ENCODE measurements around the gene CAPN10.

Gene CAPN10

DNA sequence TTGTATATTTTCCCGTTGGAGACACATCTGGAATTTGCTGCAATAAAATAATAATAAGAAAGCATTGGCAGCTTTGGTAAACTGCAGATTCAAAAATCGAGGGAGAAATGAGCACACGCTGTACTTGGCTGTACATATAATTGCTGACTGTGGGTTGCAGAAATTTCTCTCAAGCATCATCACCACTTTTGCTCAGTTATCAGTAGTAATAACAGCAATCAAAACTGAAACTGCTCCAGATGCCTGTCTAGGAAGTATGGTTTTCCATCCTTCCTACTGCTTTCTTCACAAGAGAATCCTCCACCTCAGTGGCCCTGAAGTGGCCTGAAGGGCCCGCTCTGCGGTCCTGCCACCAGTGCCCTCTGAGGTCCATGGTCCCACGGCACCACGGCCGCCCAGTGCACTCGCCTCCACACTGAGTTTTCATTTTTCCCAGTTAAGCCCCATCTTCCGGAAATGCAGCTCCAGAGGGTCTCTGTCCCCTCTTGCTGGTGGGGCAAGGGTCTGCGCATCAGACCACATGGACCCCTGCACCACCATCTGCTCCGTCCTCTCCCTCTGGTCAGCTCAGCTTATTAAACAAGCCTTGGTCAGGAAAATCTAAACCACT lies 22.5 kb upstream of the CAPN10 start:
- no peak for DNase-seq

DNA sequence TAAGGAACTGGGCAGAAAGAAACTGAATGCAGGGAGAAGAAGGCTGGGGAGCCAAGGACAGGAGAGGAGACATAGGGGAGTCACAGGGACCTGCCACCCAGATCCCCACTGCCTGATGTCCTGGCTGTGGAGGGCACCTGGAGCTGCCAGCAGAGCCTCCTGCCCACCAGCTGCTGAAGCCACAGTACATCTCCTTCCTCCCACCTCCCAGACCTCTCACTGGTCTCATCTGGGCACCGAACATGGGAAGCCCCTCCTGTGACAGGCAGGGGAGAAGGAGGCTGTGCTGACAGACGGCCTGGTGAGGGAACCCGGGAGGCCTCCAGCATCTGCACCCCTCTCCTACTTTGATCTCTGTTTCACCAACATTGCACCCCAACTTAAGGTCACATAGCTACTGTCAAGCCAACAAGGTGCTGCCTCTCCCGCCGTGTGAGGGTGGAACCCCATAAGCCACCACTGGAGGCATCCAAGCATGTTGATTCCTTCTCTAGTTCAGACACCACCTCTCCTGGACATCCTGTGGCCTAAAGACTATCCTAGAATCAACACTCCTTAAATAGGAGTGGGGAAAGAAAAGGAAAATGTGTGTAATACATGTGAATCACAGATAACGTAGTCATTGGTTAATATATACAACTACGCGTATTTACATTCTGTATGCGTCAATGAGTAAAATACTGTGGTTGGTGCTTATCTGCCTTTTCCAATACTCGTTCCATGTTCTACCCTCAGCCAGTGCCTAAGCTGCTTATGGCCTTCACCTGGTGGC lies 21.8 kb upstream of the CAPN10 start:
- peak in 1 of 2 donors; percentile 49 for DNase-seq

DNA sequence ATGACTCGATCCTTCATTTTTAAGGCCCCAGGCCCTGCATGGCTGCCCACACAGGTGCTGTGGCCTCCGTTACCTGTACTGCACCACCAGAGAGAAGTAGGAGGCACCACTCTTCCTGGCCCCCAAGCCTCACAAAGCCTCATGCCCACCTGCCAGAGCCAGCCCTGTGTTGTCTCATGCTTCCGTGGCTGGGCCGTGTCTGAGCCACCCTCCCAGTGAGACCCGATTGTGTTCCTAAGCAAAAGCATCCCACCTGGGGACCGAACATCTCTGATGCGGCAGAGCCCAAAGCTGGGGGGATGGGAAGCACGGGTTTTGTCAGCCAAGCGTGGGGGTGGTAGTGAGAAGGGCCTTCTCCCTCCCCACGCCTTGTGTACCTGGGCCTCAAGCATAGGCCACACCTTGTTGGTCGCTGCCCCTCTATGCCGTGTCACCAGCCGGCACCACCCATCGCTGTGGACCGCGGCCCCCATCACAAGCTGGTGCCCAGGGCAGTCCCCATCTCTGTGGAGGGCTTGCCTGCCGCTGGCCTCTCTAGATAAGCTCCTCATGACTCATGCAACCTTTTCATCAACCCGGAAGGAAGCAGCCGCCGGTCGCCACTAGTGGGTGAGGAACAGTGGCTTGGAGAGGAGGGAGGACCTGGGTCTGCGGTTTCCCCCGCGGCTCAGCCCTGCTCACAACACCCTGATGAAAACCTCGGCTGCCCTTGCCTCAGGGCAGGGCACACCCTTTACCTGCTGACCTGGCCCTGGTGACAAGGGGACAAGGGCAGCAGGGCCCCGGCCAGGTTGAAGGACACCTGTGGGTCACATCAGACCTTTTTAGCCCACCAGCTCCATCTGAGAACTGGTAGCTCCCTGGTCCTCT lies 21.0 kb upstream of the CAPN10 start:
- peak; percentile 93 to 95 for DNase-seq

DNA sequence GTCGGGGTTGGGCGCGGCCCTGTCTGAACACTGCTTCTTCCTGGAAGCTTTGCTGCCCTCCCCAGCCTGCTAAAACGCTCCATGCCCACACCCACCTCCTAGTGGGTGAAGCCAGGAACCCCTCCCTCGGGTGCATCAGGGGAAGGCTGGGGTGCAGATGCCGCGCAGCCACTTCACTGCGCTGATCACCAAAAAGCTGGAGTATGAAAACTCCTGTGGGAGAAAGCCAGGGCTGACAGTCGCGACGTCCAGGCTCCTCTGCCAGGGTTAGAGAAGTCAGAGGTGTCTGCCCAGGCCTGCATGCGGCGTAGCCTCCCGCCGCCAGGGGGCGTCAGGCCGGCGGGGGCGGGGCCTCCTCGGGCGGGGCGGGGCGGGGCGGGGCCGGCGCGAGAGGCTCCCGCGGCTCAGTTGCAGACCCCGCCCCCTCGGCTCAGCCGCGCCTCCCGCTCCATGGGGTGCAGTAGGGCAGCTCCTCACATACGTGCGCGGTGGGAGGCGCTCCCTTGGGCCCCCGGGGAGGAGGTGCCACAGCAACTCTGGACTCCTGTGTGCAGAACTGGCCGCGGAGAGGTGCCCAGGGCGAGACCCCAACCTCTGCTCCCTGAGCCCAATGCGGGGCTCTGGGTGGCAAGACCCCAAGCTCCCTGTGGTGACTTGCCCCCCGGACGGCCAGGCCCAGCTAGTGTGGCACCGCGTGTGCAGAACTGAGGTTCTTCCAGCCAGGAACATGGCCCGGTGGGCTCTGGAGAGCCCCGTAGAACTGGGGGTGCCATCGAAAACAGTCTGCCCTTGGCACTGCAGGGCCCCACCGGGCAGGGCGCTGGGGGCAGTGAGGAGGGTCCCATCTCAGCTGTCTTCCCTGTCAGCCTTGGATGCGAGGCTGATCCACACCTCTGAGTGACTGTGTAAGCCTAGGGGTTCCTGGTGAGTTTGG lies 20.1 kb upstream of the CAPN10 start:
- DNase-seq = peak; percentile 94 to 95

DNA sequence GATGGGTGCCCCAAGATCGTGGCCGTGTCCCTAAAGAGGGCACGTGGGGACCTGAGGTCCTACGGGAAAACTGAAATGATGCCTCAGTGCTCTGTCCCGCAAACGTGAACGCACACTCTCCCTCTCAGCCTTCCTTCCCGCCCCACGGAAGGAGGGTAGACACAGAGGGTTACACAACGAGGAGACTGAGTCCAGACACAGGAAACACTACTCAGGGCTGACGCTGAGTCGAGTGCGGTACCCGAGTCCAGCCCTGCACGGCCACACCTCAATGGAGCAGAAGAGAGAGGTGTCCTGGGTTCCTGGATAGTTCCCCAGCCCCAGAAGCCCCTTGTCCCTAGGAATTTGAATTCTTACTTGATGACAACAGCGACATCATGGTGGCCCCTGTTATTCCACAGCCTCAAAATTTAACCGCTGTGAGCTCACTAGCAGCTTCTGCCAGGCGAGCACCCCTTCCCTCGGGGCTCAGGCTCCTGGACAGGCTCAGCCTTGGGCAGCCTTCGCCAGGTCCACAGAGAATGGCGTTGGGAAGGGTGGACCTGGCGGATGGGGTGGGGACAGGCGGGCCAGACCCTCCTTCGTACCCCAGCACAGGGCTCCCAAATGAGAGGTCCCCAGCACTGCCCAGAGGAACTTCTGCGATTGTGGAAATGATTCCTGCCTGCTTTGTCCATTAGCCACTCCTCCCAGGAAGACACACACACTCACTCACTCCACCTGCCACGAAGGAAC lies 19.2 kb upstream of the CAPN10 start:
- DNase-seq = peak in 1 of 2 donors; percentile 47

DNA sequence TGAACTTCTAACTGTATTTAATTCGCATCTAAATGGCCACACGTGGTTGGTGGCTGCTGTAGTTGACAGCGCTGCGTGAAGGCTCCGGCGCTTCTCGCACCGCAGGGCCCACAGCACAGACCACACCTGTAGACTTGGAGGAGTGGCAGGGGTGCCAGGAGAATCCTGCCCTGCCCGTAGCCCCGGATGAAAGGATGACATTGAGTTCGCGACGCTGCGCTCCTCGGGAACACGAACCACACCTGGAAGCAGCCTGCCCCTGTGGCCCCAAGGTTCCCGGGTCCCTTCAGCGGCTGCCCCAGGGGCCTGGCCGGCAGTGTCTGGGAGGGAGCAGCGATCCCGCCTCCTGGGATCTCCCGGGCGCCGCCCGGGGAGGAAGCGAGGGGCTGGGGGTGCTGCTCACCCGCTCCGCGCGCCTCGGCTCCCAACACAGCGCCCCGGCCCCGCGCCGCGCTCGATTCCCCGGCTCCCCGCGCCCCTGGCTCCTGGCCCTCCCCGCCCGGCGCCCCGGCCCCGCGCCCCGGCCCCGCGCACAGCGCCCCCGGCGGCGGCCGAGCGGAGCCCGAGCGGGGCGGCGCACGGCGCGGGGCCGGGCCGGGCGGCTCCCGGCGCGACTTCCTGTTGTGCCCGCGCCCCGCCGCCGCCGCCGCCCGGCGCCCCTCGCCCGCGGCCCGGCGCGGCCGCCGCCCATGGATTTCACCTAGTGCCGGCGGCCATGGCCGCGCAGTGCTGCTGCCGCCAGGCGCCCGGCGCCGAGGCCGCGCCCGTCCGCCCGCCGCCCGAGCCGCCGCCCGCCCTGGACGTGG lies 18.5 kb upstream of the CAPN10 start, which contains the start of gene RNPEPL1:
Gene RNPEPL1, plus strand, starts transcription at position 613 of the 806 bp plus-strand sequence. Its CDS starts 103 bp downstream, at position 716.
- peak; percentile 37 to 72 for DNase-seq

DNA sequence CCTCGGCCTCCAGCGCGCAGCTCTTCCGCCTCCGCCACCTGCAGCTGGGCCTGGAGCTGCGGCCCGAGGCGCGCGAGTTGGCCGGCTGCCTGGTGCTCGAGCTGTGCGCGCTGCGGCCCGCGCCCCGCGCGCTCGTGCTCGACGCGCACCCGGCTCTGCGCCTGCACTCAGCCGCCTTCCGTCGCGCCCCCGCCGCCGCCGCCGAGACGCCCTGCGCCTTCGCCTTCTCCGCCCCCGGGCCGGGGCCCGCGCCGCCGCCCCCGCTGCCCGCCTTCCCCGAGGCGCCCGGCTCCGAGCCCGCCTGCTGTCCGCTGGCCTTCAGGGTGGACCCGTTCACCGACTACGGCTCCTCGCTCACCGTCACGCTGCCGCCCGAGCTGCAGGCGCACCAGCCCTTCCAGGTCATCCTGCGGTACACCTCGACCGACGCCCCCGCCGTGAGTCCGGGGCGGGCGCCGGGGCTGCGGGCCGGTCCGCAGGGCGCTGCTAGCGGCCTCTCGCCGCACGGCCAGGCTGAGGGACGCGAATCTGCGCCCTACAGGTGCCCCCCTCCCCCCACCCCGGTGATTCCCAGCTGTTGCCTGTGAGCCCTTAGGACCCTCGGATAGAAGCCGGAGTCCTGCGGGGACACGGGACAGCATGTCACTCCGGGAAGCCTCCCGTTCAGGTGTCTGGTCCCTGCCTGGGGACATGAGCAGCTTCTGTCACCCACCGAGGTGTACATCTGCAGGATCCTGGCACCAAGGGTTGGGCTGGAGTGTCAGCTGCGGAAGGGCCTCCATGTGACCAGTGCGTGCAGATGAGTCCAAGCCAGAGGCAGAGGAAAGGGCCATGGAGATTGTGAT lies 17.6 kb upstream of the CAPN10 start:
- DNase-seq = peak in 1 of 2 donors; percentile 52

DNA sequence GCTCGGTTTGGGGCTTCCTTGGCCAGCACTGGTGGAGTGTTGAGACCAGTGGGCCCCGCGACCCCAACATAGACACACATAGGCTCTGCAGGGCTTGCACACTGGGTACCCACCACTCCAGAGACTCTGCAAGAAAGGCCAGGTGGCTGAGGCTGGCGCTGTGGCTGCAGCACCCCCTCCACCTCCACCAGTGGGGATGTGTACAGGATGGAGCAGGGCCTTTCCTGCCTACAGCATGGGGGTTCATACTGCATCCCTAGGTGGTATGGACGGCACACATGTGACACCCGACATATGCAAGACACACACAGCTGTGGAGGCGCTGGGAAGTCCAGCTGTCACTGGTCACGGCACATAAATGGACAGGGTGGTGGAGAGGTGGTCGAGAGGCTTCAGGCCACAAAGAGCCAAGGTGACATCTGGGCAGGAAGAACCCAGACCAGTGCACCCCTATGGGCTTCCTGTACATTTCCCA lies 17.0 kb upstream of the CAPN10 start:
- DNase-seq = peak in 1 of 2 donors; percentile 0

DNA sequence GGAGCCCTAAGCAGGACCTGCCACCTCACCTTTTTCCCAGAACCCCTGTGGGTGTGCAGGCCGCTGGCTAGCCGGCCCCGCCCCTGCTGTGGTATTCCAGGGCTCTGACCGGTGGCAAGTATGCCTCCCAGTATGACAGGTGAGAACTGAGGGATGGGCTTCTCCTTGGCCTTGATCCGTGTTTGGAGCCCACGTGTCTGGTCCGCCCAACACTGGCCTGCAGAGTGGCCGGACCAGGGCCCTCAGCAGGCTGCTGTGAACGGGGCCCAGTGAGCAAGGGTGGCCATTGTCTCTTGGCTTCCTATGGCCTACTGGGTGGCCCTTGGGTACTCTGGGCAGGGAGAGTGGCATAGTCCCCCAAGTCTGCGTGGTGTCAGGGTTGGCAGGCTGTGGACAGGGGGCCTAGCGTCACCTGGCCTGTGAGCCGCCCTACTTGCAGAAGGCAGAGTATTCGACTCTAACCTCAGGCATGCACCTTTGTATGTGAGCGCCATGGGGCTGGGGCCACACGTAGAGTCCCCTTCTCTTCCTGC lies 16.5 kb upstream of the CAPN10 start:
- peak in 1 of 2 donors; percentile 0 for DNase-seq

DNA sequence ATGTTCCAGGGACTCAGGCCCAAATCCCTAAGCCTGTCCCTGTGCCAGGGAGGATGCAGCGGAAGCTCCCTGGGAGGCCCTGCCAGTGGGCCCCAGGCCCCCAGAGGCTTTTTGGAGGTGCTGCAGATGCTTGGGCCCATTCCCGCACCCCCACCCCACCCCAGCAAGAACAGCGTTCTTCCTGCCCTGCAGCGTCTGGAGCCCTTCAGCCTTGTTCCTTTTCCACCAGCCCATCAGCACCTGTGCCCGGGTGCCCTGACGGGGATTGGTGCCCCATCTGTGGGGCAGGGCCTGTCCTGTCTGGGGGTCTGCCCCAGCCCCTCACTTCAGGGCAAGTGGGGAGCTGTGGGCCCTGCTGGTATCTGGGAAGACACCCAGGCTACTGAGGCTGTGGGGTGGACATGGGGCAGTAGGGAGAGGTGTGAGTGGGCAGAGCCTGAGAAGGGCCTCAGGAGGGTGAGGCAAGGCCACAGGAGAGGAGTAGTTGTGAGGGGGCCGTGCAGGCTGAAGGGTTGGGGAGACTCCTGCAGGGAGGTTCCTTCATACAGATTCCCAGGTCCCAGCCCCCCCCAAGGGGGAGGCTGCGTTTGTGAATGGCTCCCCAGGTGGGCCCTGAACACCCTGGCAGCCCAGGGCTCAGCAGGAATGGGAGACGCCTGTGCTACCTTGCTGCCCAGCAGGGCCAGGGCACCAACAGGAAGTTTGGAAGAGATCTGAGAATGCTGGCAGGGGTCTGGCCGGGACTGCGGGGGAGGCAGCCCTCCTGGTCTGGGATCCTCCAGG lies 15.8 kb upstream of the CAPN10 start:
- no peak for DNase-seq

DNA sequence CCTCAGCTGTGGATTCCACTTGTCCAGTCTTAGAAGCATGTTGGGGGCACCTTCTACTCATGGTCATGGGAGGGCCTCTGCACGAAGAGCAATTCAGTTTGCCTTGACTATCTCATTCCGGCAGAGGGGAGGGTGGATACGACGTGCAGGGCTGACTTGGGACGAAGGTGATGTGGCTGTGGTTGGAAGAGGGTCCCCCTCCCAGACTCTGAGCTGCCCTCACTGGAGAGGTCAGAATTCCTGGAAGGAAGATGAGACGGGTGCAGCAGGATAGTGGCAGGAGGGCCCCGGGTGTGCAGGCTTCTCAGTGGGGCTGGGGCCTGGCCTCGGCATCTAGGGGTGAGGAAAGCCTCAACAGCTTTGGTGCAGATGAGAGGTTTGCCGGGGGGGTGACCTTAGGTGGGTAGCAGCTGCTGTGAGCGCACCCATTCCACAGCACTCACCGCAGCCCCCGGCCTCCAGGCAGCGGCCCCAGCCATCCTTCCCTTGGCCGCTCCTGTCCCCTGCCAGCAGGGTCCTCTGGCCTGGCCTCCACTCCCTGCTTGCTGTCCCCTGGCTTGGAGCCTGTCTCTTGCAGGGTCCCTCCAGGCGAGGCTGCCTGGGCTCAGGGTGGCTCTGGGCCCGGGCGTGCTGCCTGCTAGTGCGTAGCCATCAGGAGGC lies 15.1 kb upstream of the CAPN10 start:
- no peak for DNase-seq

DNA sequence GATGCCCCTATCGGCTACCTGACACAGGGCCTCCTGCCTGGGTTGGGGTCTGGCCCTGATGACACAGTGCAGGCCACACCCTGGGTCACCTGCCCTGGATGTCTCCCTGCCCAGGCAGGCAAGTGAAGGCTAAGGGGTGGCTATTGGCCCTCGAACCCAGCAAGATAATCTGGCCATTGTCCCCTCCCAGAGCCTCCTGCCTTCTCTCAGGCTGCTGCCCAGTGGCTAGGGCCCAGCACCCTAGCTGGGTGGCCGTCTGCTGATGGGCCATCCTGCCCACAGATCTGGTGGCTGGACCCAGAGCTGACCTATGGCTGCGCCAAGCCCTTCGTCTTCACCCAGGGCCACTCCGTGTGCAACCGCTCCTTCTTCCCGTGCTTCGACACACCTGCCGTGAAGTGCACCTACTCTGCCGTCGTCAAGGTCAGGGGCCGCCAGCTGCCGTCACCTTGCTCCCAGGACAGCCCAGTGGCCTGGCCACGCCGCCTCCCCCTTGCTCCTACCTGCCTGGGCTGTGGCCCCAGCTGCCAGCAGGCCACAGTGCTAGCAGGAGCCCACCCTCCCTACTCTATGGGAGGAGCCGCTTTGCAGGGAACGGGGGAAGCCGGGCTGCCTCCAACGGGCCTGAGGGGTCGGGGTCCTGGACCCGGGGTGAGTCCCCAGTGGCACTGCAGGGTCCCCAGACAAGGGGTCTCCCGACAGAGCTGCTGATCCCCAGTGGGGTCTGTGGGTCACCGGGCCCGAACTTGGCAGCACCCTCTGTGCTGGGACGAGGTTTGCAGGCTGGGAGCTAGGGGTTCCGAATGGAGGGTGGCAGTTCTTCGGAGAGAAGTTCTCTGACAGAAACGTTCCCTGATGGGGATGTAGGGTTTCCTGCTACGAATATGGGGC lies 14.1 kb upstream of the CAPN10 start:
- no peak for DNase-seq

DNA sequence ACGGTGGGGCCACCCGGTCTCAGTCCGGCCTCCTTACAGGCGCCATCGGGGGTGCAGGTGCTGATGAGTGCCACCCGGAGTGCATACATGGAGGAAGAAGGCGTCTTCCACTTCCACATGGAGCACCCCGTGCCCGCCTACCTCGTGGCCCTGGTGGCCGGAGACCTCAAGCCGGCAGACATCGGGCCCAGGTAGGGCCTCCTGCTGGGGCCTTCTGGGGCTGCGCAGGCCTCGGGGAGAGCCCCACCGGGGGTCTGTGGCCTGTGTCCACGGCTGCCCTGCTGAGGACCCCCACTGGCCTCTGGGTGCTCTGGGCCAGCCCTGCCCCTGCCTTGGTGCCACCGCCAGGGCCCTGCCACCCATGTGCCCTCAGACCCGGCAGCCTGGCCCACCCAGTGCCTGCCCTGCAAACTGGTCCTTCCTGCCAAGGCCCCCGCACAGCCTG lies 13.4 kb upstream of the CAPN10 start:
- DNase-seq = no peak

DNA sequence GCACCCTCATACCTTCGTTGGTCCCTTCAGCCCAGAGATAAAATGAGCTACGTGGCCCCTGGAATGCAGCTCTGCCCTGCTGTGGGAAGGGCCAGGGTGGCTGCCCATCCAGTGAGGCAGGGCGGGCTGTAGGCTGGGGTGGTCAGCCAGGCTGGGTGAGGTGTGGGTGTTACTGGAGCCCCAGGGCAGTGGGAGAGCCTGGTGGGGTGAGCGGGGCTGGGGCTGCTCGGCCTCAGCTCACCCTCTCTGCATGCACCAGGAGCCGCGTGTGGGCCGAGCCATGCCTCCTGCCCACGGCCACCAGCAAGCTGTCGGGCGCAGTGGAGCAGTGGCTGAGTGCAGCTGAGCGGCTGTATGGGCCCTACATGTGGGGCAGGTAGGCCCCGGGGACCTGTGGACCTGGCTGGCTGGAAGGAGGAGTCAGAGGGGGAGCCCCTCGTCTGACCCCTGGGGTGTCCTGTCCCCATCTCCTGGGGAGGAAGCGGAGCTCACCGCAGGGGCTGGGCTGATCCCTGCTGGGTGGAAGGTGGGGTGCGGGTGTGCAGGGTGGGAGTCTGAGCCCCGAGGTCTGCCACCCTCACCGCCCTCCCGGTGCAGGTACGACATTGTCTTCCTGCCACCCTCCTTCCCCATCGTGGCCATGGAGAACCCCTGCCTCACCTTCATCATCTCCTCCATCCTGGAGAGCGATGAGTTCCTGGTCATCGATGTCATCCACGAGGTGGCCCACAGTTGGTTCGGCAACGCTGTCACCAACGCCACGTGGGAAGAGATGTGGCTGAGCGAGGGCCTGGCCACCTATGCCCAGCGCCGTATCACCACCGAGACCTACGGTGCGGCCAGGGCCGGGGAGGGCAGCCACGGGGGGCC lies 12.8 kb upstream of the CAPN10 start:
- DNase-seq = no peak

DNA sequence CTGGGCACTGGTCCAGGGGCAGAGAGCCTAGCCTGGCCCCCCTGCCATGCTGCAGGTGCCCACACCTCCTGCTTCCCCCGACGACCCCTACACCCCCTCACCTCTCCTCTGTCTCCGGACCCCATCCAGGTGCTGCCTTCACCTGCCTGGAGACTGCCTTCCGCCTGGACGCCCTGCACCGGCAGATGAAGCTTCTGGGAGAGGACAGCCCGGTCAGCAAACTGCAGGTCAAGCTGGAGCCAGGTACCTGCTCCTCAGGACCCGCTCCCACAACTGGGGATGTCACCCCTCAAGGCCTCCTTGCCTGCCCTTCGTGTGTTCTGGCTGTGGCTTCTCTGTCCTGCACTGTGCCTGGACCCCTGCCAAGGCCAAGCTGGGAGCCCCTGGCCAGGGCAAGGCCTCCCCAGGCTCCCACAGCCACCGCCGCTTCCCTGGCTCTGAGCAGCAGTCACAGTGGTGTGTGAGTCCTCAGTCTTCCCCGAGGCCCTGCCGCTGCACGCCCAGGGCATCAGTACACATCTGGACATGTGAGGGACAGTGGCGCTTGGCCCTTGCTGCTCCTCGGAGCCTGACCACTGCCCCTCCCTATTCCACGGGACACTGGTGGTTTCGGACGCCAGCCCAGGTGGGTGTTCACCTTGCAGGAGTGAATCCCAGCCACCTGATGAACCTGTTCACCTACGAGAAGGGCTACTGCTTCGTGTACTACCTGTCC lies 12.0 kb upstream of the CAPN10 start:
- DNase-seq = no peak

Measured in CD4-positive, alpha-beta T cell treated with Interferon alpha-2 for 1 hour (primary cell).